ENCODE results near the gene LCOR.

LCOR gene

GRCh38 chr10:96964131-96964530, 132.0 kb downstream of the LCOR start (continued):
- TF ChIP-seq TSHZ2 (CRISPR knock-in tag; IDR thresholded peaks at IDR 0.05): no peak
- TF ChIP-seq ESRRG (CRISPR knock-in tag; IDR thresholded peaks at IDR 0.05): no peak
- no peak for TF ChIP-seq ZFP3 (CRISPR knock-in tag; IDR thresholded peaks at IDR 0.05)
- TF ChIP-seq TOX (CRISPR knock-in tag; IDR thresholded peaks at IDR 0.05; ENCODE audit: borderline replicate concordance): no peak

- no peak for ATAC-seq
- TF ChIP-seq ZFP30 (CRISPR knock-in tag; IDR thresholded peaks at IDR 0.05) (no peak), OSR1 (CRISPR knock-in tag; IDR thresholded peaks at IDR 0.05) (no peak), ZNF565 (CRISPR knock-in tag; conservative IDR thresholded peaks at IDR 0.05; ENCODE audit: low read depth) (no peak), ARNTL (CRISPR knock-in tag; IDR thresholded peaks at IDR 0.05; ENCODE audit: borderline replicate concordance, low read depth) (no peak), ZNF70 (CRISPR knock-in tag; IDR thresholded peaks at IDR 0.05) (no peak), ISL1 (CRISPR knock-in tag; IDR thresholded peaks at IDR 0.05) (no peak), TSHZ2 (CRISPR knock-in tag; IDR thresholded peaks at IDR 0.05) (no peak), RARB (CRISPR knock-in tag; IDR thresholded peaks at IDR 0.05) (no peak)
Measured at GRCh38 chr10:96967847-96968246, 135.7 kb downstream of the LCOR start.

- TF ChIP-seq SNAI2 (CRISPR knock-in tag; IDR thresholded peaks at IDR 0.05): no peak
- ATAC-seq: no peak
Measured at GRCh38 chr10:96968682-96969423, 136.8 kb downstream of the LCOR start.

- ATAC-seq: no peak
- TF ChIP-seq ISL1 (CRISPR knock-in tag; IDR thresholded peaks at IDR 0.05) (no peak), CSDC2 (CRISPR knock-in tag; IDR thresholded peaks at IDR 0.05) (no peak), ARNTL (CRISPR knock-in tag; IDR thresholded peaks at IDR 0.05; ENCODE audit: borderline replicate concordance, low read depth) (no peak), CREB5 (CRISPR knock-in tag; IDR thresholded peaks at IDR 0.05; ENCODE audit: low read depth) (no peak), ZC3H10 (CRISPR knock-in tag; IDR thresholded peaks at IDR 0.05) (no peak), ZNF565 (CRISPR knock-in tag; conservative IDR thresholded peaks at IDR 0.05; ENCODE audit: low read depth) (no peak), ESRRG (CRISPR knock-in tag; IDR thresholded peaks at IDR 0.05) (no peak), ZFP3 (CRISPR knock-in tag; IDR thresholded peaks at IDR 0.05) (no peak), TOX (CRISPR knock-in tag; IDR thresholded peaks at IDR 0.05; ENCODE audit: borderline replicate concordance) (no peak)
Measured at GRCh38 chr10:96971324-96971723, 139.2 kb downstream of the LCOR start.

- ATAC-seq: no peak
- TF ChIP-seq POU6F1 (CRISPR knock-in tag; IDR thresholded peaks at IDR 0.05; ENCODE audit: borderline replicate concordance, low read depth) (no peak), ARNTL (CRISPR knock-in tag; IDR thresholded peaks at IDR 0.05; ENCODE audit: borderline replicate concordance, low read depth) (no peak), ZNF8 (CRISPR knock-in tag; IDR thresholded peaks at IDR 0.05) (no peak)
Measured at GRCh38 chr10:96972264-96972663, 140.2 kb downstream of the LCOR start.

Data from SK-N-SH treated with all-trans-retinoic acid at 6 μM for 48 hours (cell line).